Activated CD8-positive, alpha-beta memory T cell treated with anti-CD3 and anti-CD28 coated beads for 24 hours (primary cell): Measurements from ENCODE around the gene SHROOM4.

Source experiments
- DNase-seq: peaks from one replicate; pipeline ENCODE4 v3.0.0-alpha.2; 2020

Gene SHROOM4

DNA sequence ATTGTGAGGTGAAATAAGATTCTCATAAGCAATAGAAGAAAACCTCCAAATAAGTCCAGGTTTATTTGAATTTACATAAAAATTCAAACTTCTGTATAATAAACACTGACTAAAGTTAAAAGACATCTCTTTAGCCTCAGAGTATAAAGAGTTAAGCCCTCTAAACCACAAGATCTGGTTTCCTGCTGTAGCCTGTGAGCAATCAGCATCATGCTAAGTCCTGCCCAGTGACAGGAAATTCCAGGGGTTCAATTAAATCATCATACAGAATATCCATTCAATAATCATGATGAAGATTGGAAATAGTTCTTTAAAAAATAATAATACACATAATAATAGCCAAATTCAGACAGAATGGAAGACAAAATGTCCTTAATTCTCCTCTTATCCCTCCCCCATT lies 204.2 kb downstream of the SHROOM4 start:
- DNase-seq: no peak

DNA sequence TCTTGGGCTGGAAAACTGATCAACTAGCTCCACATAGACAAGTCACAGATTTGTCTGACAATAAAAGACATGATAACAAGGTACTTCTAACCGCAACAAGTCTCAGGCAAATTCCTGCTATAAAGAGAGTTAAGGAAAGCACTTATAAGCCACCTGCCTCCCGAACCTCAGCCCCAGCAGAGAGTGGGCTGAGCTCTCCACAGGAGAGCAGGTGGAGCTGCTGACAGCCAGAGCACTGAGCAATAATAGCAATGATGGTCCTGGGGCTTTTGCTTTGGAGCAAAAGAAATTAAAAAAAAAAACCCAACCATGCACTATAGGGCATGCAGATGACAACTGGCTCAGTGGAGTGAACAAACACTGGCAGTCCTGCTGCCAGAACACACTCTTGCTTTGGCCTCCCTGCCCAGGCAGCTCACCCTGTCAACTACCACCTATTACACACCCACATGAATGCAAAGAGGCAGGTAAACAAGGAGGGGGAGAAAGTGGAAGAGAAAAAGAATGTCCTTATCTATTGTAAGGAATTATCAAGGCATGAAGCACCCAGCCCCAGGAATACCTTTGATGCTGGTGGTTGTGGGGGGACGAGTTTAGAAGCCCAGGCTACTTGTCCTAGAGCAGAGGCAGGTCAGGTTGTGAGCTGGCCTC lies 207.6 kb downstream of the SHROOM4 start:
- DNase-seq: no peak

DNA sequence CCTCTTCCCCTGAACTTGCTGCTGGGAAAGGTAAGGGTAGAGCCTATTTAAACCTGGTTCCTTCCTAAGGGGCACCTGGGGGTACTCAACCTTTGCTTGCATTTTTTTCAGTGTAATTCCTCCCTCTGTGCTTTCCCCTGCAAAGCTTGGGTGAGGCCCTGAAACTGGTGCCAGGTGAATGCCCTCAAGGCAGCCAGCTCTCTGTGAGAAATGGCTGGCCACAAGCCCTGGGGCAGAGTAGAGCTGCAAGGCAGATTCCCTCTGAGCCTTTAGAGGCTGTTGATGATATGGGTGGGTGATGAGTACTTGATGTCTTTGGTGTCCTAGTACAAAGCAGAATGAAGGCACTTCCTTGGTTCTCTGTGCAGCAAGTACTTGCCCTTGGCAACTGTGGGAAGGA lies 217.9 kb downstream of the SHROOM4 start:
- DNase-seq: no peak

DNA sequence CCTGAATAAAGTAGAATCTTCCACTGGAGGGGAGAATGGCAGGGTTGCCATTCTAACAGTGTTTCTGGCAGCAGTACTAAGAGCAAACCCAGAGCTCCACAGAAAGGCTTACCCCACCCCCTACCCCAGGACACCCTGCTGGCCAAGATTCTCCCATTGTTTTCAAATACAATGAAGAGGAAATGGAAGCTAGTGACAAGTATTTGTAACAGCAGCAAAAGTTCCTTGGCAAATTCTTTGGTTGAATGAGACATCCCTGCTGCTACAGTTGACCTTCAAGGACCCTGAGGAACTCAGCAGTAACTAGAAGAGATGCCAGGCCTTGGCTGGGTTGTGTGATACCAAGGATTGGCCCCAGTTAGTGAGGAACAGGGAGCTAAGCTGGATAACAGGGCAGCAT lies 219.2 kb downstream of the SHROOM4 start:
- DNase-seq: no peak

DNA sequence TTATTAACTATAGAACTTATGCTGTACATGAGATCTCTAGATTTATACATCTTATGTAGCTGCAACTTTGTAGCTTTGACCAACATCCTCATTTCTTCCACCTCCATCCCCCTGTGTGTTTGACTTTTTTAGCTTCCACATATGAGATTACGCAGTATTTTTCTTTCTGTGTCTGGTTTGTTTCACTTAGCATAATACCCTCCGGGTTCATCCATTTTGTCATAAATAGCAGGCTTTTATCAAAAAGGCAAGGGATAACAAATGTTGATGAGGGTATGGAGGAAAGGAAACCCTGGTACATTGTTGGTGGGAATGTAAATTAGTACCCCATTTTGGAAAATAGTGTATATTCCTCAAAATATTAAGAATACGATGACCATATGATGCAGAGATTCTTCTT lies 227.0 kb downstream of the SHROOM4 start:
- no peak for DNase-seq

DNA sequence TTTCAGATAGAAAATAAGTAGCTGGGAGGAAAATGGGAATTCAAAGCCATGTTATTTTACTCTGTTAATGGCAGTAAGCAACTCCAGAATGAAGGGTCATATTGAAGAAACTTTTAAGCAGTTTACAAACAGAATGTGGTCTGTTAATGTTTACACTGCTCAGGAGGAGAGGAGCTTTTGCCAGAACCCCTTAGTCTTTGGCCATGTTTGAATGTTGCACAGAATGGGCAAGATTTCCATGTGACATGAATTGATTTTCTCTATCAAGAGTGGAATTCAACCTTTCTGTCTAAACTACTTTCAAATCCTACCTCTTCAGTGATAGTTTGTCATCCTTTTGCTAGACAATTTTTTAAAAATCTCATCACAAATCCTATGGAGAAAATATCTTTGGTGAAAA lies 227.6 kb downstream of the SHROOM4 start:
- no peak for DNase-seq

DNA sequence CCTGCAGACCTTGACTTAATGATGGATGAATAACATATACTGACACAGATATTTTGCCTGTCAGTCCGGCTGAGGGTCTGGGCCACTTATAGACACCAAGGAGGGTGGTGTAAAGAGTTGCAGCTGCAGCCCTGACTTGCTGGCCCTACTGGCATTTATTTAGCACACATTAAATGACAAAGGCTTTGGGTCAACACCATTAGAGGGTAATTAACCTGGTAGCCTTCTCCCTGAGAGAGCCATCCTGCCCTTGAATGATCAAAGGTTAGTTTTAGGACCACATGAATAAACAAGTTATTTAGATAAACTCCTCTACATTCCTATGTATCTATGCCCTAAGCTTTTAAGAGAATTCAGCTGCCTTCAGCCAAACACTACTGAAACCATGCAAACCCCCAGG lies 232.6 kb downstream of the SHROOM4 start:
- DNase-seq: no peak

DNA sequence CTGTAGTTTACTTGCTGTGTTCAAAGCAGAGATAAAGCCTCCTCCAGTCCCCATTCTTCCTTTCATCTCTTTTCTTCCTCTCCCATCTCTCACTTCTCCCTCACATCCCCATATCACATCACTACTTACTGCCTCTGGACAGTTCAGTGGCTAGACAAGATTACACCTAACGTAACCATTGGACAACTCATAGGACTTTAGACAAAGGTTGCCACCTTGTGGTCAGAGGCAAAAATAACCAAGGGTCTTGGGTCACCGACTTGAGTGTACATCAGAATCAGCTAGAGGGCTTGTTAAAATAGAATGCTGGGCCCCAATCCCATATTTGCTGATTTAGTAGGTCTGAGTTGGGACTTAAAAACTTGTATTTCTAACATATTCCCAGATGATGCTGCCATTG lies 234.0 kb downstream of the SHROOM4 start:
- DNase-seq: no peak

DNA sequence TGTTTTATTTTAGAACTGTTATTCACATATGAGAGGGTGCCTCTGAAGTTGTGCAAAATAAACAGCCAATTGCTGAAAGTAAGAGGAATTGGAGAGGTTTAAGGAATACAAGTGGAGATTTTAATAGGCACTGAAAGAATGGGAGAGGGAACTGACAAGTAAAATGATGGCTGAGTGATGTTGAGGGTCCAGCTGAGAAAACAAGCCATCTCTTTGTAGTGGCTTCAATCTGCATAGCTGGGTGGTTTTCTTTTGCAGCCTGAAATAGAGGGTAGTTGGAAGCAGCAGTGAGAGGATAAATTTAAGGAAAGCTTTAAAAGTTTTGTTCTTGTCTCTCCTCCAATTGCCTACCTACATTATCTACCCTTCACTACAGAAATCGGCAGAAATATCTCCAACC lies 236.7 kb downstream of the SHROOM4 start:
- DNase-seq: no peak

DNA sequence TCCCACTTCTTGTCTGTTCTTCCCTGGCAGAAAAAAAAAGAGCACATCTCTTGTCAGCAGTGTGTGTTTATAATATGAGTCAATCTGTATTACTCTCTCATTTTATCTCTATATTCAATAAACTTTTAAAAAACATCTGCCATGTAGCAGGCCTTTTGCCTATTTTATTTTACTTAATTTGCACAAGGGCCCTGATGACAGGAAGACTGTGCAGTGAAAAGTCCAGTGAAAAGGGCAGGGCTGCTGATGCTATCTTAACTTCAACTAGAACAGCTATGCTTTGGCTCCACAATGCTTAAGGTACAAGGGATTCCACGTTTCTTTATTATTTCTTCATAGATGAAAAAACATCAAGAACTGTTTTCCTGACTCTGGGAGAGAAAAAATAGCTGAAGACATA lies 246.4 kb downstream of the SHROOM4 start:
- DNase-seq: no peak

DNA sequence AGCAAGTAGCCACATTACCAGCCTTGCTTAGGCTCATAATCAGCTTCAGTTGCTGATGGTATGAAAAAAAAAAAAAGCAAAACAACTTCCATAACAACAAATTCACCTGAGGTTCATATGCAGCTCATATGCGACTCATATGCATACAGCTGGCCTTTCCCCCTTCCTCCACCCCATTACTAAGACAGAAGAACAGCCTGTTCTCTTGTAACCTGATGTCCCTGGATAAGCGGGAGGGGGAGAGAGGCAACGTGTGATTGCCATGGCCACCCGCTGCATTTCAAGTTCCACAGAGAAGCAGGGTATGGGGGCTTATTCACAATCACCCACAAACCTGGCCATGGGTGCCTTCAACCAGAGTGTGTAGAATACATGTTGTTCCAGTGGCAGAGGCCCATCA lies 248.3 kb downstream of the SHROOM4 start:
- no peak for DNase-seq
